DND-41 (cell line): ENCODE measurements around the gene VSIG8.

Experiments
- ATAC-seq: fragments of 200-7000 bp; cut with Tn5 transposase; 3 replicates; pipeline ENCODE4 v1.9.1; 2021; ENCODE audit warnings: low read depth; ENCODE audit not compliant: insufficient read depth
- DNase-seq: peaks from one replicate; pipeline ENCODE4 v3.0.0-alpha.2; 2020
- H2AFZ ChIP-seq: 2 replicates; pipeline ENCODE4 v1.6.0; 2012; ENCODE audit warnings: low read depth, low read length
- H3K27ac ChIP-seq: 2 replicates; pipeline ENCODE4 v1.5.1; 2012; ENCODE audit warnings: low read length, inconsistent platforms
- H3K27me3 ChIP-seq: fragments of 200-600 bp; sonication (generic); 2 replicates; pipeline ENCODE4 v1.6.0; 2012; ENCODE audit warnings: low read length, mild to moderate bottlenecking, inconsistent platforms; ENCODE audit not compliant: insufficient read depth, poor library complexity
- H3K36me3 ChIP-seq: 2 replicates; pipeline ENCODE4 v1.5.1; 2012; ENCODE audit warnings: low read length, inconsistent platforms; ENCODE audit not compliant: insufficient read depth
- H3K4me1 ChIP-seq: 2 replicates; pipeline ENCODE4 v1.5.1; 2012; ENCODE audit warnings: mild to moderate bottlenecking, low read length; ENCODE audit not compliant: insufficient read depth
- H3K4me2 ChIP-seq: 2 replicates; pipeline ENCODE4 v1.6.0; 2012; ENCODE audit warnings: mild to moderate bottlenecking, moderate library complexity, low read length, inconsistent platforms; ENCODE audit not compliant: insufficient read depth
- H3K4me3 ChIP-seq, 2 experiments: fragments of 200-600 bp in 1 of 2; shearing (Covaris generic) in 1 of 2; 2 replicates each; pipeline ENCODE4 v1.5.1; 2012 to 2016; ENCODE audit warnings: inconsistent platforms in 2 of 2, low read length in 2 of 2, mild to moderate bottlenecking in 2 of 2, low read depth in 1 of 2, moderate library complexity in 1 of 2
- H3K79me2 ChIP-seq: 2 replicates; pipeline ENCODE4 v1.6.0; 2012; ENCODE audit warnings: low read length, inconsistent platforms; ENCODE audit not compliant: insufficient read depth
- H3K9ac ChIP-seq: 2 replicates; pipeline ENCODE4 v1.6.0; 2012; ENCODE audit warnings: low read depth, mild to moderate bottlenecking, inconsistent platforms, low read length, moderate library complexity
- H3K9me3 ChIP-seq: 2 replicates; pipeline ENCODE4 v1.5.1; 2012; ENCODE audit warnings: low read length, moderate library complexity, mild to moderate bottlenecking, inconsistent platforms; ENCODE audit not compliant: insufficient read depth, severe bottlenecking
- H4K20me1 ChIP-seq: 2 replicates; pipeline ENCODE4 v1.6.0; 2012; ENCODE audit warnings: low read length; ENCODE audit not compliant: insufficient read depth
- CTCF ChIP-seq: IDR thresholded peaks from 2 replicates; pipeline ENCODE4 v1.5.1; 2012; ENCODE audit warnings: borderline replicate concordance, low read length, moderate library complexity, mild to moderate bottlenecking; ENCODE audit not compliant: poor library complexity, severe bottlenecking; ENCODE audit errors: extremely low read depth
- EZH2 ChIP-seq: IDR thresholded peaks from 3 replicates; pipeline ENCODE4 v1.6.1; 2012; ENCODE audit warnings: borderline replicate concordance, low read depth, mild to moderate bottlenecking, moderate library complexity, low read length, inconsistent platforms; ENCODE audit not compliant: severe bottlenecking

The VSIG8 gene

DNA sequence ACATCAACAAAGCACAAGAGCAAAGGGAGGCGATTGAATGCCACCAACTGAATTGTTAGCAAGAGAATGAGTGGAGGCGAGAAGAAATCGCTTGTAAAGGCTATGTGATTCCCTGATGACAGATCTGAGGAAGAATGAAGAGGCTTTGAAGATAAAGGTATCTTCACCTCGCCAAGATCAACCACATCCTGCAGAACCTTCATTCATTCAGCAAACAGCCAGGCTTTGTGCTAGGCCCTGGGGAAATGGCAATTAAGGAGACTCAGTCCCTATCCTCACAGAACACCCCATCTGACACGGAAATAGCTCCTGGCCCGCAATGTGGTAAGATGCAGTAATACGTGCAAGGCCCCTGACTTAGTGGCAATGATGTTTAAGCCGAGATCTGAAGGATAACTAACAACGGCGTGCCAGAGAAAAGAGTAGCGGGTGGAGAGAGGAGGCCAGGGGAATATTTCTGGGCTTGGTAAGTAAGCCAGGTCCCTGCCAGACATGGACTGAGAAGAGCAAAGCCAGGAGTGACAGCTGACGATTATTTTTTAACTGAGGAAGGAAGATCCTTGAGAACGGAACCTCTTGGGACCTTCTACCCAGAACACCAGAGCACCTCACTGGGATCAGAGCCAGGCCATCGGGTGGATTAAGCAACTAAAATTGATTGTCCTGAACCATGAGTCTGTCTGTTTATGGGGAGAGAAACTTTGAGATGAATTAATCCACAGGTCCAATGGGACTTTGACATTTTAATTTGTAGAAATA, 4.6 kb upstream of the VSIG8 start:
- Histone ChIP-seq H3K79me2 (no peaks in the 10 kb centered on the region), H3K9ac (no peak overlapping the region), H3K27ac (no peak overlapping the region), H3K36me3 (no peaks in the 10 kb centered on the region), H4K20me1 (no peaks in the 10 kb centered on the region), H3K27me3 (peaks cover 15% of the 10 kb centered on the region), H3K4me2 (no peak overlapping the region), H3K4me3 (no peak overlapping the region), H3K4me1 (no peaks in the 10 kb centered on the region), H3K9me3 (no peaks in the 10 kb centered on the region), H2AFZ (no peak overlapping the region)
- 0 out of 3 replicates have a peak, but pooled peaks have one; percentile 49 for ATAC-seq
- TF ChIP-seq EZH2, result no peak
- TF ChIP-seq CTCF, result no peak
- DNase-seq, result peak; percentile 5

DNA sequence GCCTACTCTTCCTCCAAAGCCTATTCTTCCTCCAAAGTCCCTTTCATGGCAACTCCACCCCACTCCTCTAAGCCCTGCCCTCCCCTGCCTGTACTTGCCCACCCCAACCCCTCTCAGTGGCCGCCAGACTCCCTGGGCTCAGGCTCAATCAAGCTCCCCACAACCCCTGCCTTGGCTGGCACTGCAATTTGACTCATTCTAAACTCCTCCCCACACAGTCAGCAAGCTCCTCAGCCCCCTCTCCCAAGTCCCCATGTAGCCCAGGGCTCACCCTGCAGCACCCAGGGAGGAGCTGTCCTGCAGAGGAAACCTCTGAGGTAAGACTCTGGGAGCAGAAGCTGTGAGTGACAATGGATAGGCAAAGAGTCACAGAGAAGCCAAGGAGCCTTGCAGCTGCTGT, 3.6 kb upstream of the VSIG8 start:
- no peak overlapping the region for H3K27ac ChIP-seq
- no peaks in the 10 kb centered on the region for H3K9me3 ChIP-seq
- no peak for TF ChIP-seq CTCF
- TF ChIP-seq EZH2, result no peak
- no peaks in the 10 kb centered on the region for H3K4me1 ChIP-seq
- no peak for ATAC-seq
- H3K4me2 ChIP-seq, result no peak overlapping the region
- H3K27me3 ChIP-seq, result peaks cover 21% of the 10 kb centered on the region
- no peak overlapping the region for H3K4me3 ChIP-seq
- H3K9ac ChIP-seq, result no peak overlapping the region
- DNase-seq, result no peak
- no peaks in the 10 kb centered on the region for H3K36me3 ChIP-seq
- H2AFZ ChIP-seq, result no peak overlapping the region
- no peaks in the 10 kb centered on the region for H4K20me1 ChIP-seq
- H3K79me2 ChIP-seq, result no peaks in the 10 kb centered on the region

GRCh38 chr1:159864262-159864661, 1.8 kb upstream of the VSIG8 start:
- ATAC-seq, result no peak
- Histone ChIP-seq H3K27ac (no peak overlapping the region), H3K9me3 (no peaks in the 10 kb centered on the region), H2AFZ (no peak overlapping the region), H4K20me1 (no peaks in the 10 kb centered on the region), H3K79me2 (no peaks in the 10 kb centered on the region), H3K27me3 (peaks cover 17% of the 10 kb centered on the region), H3K4me1 (no peaks in the 10 kb centered on the region), H3K4me3 (no peak overlapping the region), H3K36me3 (no peaks in the 10 kb centered on the region), H3K9ac (no peak overlapping the region), H3K4me2 (no peak overlapping the region)
- no peak for TF ChIP-seq CTCF
- no peak for TF ChIP-seq EZH2
- DNase-seq, result no peak
